ENCODE measurements around the gene PTPRE.

The PTPRE gene

DNA sequence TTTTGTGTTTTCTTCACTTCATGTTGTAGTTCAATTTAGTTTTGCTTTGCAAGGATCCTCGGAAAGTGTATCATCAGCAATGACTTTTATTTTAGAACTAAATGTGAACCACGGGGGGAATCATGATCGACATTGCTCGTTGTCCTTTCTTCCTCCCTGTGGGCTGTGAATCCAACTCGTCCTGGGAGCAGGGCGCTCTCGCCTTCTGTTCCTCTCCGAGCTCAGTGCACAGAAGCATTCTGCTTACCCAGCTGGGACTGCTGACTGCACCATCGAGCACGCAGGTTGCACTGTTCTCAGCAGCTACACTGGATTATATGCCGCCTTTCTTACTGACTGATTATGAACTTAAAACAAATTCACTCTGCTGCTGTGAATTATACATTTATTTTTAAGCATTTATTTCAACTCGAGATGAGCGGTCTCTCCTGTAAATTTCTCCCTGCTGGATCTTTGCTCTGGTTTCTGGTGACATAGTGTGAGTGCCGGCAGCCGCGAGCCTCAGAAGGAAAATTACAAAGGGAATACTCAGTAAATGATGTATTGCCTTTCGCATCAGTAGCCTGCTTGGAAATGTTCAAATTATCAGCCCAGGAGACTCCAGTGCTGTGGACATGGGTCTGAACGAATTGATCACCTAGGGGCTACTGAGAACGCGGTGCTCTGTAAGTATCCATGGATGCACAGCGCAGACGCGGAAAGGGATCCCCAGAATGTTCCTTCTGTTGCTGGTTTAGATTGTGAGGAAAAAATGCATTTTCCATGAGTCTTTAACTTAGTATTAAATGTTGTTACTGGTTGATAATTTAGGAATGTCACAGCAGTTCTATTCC is 92.6 kb downstream of the PTPRE start:
- TF ChIP-seq, protein P1, sequence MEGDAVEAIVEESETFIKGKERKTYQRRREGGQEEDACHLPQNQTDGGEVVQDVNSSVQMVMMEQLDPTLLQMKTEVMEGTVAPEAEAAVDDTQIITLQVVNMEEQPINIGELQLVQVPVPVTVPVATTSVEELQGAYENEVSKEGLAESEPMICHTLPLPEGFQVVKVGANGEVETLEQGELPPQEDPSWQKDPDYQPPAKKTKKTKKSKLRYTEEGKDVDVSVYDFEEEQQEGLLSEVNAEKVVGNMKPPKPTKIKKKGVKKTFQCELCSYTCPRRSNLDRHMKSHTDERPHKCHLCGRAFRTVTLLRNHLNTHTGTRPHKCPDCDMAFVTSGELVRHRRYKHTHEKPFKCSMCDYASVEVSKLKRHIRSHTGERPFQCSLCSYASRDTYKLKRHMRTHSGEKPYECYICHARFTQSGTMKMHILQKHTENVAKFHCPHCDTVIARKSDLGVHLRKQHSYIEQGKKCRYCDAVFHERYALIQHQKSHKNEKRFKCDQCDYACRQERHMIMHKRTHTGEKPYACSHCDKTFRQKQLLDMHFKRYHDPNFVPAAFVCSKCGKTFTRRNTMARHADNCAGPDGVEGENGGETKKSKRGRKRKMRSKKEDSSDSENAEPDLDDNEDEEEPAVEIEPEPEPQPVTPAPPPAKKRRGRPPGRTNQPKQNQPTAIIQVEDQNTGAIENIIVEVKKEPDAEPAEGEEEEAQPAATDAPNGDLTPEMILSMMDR (conservative IDR thresholded peaks at IDR 0.05; ENCODE audit: low read depth, low read length) = no peak
- no peak for DNase-seq (ENCODE audit: low read depth)

DNA sequence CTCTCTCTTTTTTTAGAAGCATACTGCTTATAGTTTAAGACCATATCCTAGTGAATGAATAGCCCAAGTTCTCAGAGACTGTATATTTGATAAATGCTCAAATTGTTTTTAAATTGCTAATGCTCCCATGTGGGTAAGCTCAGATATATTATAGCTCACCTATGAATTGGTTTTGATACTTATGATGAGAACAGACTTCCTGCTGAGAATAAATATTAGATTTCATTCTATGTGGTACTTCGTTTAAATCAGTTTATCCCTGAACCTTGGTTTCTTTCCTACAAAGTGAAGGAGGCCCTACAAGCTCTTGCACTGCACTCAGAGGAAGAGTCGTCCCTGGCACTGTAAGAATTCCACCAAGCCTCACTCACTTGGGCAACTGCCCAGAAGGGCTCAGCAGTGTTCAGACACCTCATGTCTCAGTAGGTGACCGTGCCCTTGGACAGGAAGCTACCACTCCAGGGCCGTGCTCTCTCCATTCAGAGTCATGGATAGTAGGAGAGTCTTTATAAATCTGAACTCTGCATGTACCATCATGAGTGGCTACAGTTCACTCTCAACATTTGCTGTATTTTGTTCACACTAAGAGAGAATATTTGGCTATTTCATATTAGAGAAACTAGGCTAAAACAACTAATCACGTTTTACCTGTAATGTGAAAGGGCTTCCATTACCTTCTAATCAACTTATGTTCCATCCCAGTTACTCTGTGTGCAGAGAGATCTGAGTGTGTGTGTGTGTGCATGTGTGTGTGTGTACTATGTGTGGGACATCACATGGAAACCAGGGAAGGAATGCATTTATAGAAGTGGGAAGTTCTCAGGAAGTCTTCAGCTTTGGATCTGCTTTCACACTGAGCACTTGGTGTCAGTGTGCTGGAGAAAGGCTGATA is 93.8 kb downstream of the PTPRE start:
- no peak overlapping the region for H3K4me3 ChIP-seq (ENCODE audit: low read length)
- DNase-seq (ENCODE audit: low read depth) = peak; percentile 79
- TF ChIP-seq, protein P1 (conservative IDR thresholded peaks at IDR 0.05; ENCODE audit: low read depth, low read length) = no peak

More for the DNA sequence above, 92.6 kb downstream of the PTPRE start:
- no peak overlapping the region for H3K4me3 ChIP-seq (ENCODE audit: low read length)

DNA sequence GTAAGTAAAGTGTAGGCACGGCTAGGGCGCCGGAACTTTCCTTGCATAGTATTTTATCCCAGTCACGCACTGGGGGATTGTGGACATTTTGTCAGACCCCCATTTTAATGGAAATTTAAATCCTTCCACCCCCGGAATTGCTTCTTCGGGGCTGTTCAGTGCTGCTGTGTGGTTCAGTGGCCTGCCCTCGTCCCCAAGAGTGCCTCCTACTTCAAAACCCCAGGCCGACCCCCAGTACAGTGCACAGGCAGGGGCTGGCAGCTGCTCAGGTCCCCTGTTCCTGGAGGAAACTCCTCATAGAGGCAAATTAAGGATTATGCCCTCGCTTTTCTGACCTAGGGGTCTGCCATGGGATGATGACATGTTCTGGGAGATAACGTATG is 94.5 kb downstream of the PTPRE start:
- TF ChIP-seq, protein P1 (conservative IDR thresholded peaks at IDR 0.05; ENCODE audit: low read depth, low read length) = no peak
- DNase-seq (ENCODE audit: low read depth) = no peak
- no peak overlapping the region for H3K4me3 ChIP-seq (ENCODE audit: low read length)

DNA sequence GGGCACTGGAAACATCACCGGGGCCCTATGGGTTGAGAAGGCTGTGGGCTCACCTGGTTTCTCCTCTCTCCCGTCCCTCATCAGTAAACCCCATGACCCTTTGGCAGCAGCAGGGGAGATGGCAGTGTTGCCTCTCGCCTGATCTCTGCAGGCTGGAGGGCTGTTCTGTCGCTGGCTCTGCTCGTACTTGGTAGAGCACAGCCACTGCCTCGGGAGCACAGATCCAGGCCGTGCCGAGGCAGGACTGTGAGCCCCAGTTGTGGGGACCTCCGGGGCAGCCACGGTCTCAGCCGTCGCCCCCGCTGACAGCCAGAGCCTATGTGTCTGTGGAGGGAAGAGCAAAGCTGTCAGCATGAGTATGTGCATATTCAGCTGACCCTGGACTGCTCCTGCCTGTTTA is 94.9 kb downstream of the PTPRE start:
- TF ChIP-seq, protein P1 (conservative IDR thresholded peaks at IDR 0.05; ENCODE audit: low read depth, low read length) = no peak
- DNase-seq (ENCODE audit: low read depth) = no peak
- H3K4me3 ChIP-seq (ENCODE audit: low read length) = no peak overlapping the region

DNA sequence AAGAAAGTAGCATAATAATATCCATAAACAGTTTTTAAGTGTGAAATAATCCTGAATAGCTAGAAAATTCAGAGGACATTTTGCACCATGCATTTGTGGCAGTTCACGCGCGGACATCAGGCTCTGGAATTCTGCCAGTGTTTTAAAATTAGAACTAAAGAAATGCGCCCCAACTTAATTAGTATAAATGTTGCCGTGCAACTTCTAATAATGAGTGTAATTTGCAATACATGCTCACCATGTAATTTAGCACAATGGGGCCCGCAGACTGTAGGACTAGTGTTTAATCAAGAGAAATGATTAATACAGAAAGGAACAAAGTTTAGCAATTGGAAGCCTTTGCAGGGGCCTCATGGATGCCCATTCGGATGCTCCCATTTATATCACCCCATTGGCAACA is 96.6 kb downstream of the PTPRE start:
- DNase-seq (ENCODE audit: low read depth) = no peak
- H3K4me3 ChIP-seq (ENCODE audit: low read length) = no peak overlapping the region
- TF ChIP-seq, protein P1 (conservative IDR thresholded peaks at IDR 0.05; ENCODE audit: low read depth, low read length) = no peak

DNA sequence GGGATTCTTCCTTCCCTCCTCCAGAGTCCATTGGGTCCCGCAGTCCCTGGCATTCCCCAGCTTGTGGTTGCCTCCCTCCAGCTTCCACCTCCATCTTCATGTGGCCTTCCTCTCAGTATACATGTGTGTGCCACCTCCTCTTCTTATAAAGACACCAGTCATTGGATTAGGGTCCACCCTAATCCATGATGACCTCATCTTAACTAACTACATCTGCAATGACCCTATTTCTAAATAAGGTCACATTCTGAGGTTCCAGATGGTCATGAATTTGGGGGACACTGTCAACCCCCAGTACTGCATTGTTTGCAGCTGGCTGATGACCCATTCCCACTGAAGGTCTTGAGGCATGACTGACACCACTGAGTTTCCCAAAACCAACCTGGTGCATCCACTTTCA is 99.0 kb downstream of the PTPRE start:
- no peak for DNase-seq (ENCODE audit: low read depth)
- TF ChIP-seq, protein P1 (conservative IDR thresholded peaks at IDR 0.05; ENCODE audit: low read depth, low read length) = no peak
- no peak overlapping the region for H3K4me3 ChIP-seq (ENCODE audit: low read length)

Data from retinal pigment epithelial cell (primary cell).